Uterus (tissue), 2 donors: ENCODE results near the gene AASS.

Experiments used
- POLR2A ChIP-seq, 2 donors: fragments of 450-650 bp; IDR thresholded peaks; one replicate each; pipeline ENCODE4 v1.6.1; 2016; ENCODE audit warnings: antibody characterized with exemption in 2 of 2, mild to moderate bottlenecking in 1 of 2, moderate library complexity in 1 of 2
- TF ChIP-seq, protein P1 (sequence below), 4 experiments: fragments of 200-600 bp in 2 of 4; fragments of 450-650 bp in 2 of 4; sonication (generic) in 2 of 4; IDR thresholded peaks; one replicate each; pipeline ENCODE4 v1.5.1; 2016 to 2019; ENCODE audit warnings: antibody characterized with exemption in 4 of 4, mild to moderate bottlenecking in 2 of 4, moderate library complexity in 1 of 4

DNA sequence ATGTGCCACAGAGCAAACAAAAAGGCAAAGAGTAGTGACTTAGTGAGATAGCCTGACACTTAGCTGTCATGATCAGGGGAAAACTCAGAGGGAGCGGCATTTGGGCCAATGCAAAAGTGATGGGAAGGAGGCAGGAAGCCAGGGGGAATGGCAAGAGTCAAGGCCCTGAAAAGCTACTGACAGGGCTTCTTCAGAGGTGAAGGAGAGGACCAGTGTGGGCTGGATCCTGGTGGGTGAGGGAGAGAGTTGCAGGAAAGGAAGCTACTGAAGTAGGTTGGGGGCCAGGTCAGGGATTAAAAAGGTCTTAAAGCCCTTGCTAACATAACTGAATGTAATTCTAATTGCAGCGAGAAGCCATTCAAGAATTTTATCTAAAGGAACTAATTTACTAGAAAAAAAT lies 117.0 kb downstream of the AASS start:
- no peak for TF ChIP-seq POLR2A (IDR thresholded peaks at IDR 0.05)
- TF ChIP-seq, protein P1, sequence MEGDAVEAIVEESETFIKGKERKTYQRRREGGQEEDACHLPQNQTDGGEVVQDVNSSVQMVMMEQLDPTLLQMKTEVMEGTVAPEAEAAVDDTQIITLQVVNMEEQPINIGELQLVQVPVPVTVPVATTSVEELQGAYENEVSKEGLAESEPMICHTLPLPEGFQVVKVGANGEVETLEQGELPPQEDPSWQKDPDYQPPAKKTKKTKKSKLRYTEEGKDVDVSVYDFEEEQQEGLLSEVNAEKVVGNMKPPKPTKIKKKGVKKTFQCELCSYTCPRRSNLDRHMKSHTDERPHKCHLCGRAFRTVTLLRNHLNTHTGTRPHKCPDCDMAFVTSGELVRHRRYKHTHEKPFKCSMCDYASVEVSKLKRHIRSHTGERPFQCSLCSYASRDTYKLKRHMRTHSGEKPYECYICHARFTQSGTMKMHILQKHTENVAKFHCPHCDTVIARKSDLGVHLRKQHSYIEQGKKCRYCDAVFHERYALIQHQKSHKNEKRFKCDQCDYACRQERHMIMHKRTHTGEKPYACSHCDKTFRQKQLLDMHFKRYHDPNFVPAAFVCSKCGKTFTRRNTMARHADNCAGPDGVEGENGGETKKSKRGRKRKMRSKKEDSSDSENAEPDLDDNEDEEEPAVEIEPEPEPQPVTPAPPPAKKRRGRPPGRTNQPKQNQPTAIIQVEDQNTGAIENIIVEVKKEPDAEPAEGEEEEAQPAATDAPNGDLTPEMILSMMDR (IDR thresholded peaks at IDR 0.05) = no peak
